GM12892 (cell line): Measurements from ENCODE around the gene GRAMD1B.

ENCODE experiments used
- POLR2A ChIP-seq: IDR thresholded peaks from 2 replicates; pipeline ENCODE4 v1.6.1; 2011; ENCODE audit warnings: low read depth, low read length, control low read depth
- POLR2AphosphoS5 ChIP-seq: IDR thresholded peaks from 2 replicates; pipeline ENCODE4 v1.6.1; 2011; ENCODE audit warnings: low read depth, low read length, control low read depth
- TAF1 ChIP-seq: IDR thresholded peaks from 2 replicates; pipeline ENCODE4 v1.6.1; 2011; ENCODE audit warnings: low read depth, mild to moderate bottlenecking, control low read depth, low read length, borderline replicate concordance

DNA sequence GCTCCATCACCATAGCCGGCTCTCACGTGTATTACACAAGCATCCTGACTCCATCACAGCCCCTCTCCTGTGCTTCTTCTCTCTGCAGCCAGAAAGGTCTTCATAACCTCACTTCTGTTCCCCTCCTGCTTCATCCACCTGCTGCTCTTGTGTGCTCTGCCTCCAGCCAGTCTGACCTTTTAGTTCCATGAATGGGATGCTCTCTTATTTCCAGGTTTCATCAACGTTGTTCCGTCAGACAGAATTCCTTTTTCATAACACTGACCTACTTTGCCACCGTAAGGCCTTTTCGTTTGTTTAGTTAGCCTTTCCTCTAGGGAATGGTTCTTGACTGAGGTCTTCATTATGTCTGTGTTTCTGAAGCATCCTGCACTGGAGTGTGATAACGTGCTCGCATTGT is 18.8 kb downstream of the GRAMD1B start:
- TF ChIP-seq POLR2A (no peak), POLR2AphosphoS5 (no peak), TAF1 (no peak)
